Stimulated activated CD4-positive, alpha-beta T cell treated with anti-CD3 and anti-CD28 coated beads, Interleukin-4, amount 100 ng/mL, for 1 hour (primary cell): ENCODE data around the gene PACS2.
A peak's percentile ranks its signal among the peaks of the same experiment; 100 is the strongest.
"Not testable (repeated sequence)": the region's sequence is repeated elsewhere in the genome, so short reads cannot be mapped to it uniquely, and the experiment has no call there.

Experiments
- DNase-seq: peaks from one replicate; pipeline ENCODE4 v3.0.0-alpha.2; 2020

Gene PACS2

DNA sequence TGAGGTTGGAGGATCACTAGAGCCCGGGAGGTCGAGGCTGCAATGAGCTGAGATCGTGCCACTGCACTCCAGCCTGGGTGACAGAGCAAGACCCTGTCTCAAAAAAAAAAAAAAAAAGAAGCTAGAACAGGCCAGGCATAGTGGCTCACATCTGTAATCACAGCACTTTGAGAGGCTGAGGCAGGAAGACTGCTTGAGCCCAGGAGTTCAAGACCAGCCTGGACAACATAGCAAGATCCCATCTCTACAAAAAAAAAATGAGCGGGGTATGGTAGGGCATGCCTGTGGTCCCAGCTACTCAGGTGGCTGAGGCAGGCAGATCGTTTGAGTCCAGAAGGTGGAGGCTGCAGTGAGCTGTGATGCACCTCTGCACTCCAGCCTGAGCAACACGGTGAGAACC lies 25.6 kb upstream of the PACS2 start:
- DNase-seq, result not testable (repeated sequence)

DNA sequence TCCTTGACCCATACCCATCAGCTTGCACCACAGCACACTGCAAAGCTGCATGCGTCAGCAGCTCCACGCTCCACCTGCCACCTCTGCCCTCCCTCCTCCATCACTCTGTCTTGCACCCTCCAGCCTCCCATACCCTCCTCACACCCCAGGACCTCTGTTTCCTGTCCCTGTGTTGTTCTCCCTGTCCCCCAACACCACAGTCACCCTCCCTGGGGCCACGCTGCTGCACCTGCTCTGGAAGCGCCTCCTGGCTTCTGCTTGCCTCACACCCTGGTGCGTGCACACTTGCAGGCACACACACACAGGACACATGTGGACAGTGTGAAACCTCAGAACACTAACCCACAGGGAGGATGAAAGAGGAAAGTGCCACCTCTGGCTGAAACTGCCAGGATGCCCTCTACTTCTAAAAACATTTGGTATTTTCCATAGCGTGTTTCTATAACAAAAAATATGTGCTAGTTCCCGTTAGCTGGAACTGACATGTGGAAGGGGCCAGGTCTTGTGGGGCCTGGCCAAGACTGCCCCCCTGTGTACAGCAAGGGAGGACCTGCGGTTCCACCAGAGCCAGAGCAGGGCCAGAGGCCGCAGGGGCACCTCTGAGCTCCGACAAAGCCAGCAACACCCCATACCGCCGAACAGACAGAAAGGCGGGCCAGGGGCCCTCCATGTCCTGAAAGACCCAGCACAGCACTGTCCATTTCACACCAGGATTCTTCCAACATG lies 23.8 kb upstream of the PACS2 start:
- no peak for DNase-seq

DNA sequence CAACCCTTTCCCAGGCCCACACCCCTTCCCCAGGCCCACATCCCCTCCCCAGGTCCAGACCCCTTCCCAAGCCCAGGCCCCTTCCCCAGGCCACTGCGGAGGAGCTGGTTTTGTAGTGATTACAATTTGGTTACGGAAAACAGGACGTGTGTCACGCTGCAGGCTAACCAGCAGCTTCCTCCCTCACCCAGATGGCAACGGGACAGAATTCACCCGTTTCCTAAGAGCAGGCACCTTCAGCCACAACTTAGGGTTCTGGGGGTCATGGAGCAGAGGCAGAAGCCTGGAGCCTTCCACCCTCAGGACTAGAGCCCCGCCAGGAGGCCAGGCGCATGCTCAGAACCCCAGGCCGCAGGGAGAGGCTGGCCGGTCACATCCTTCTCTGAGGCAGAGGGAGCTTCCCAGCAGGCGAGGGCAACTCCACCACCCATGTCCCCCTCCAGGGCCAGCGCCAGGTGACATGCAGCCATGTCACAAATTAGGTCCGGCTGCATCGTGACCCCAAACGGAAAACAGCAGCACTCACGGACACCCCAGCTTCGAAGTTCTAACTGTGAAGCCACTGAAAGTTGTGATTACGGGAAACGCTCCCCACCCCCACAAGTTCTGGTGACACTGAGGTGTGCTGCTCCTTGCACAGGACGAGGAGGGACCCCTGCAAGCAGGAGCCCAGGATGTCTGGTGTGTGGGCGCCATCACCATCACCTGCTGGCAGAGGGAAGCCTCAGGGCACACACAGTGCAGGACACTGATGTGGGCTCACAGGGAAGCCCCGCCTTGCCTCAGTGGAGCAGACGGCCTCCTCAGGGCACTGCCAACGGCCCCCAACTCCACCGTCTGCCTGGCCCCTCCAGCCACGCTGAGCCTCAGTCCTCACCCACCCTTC lies 21.5 kb upstream of the PACS2 start:
- DNase-seq, result no peak

DNA sequence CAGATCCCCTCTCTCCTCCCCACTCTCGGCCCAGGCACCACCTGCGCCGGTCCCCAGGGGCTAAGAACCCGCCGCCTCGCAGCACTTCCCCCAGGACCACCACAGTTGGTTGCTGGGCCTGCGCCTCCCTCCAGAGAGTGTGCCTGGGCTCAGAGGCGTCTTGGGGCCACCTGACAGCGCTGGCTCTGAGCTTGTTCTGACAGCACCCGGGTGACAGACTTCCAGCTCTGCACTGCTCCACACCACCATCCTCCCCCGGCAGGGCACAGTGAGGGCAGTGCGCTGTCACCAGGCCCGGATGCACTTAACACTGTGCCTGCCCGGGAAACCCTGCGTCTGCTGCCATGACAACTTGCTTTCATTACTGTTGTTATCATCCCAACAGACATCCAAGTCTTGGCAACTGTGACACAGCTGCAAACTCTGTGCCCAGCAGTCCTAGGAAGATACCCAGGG lies 20.4 kb upstream of the PACS2 start:
- peak; percentile 45 for DNase-seq

DNA sequence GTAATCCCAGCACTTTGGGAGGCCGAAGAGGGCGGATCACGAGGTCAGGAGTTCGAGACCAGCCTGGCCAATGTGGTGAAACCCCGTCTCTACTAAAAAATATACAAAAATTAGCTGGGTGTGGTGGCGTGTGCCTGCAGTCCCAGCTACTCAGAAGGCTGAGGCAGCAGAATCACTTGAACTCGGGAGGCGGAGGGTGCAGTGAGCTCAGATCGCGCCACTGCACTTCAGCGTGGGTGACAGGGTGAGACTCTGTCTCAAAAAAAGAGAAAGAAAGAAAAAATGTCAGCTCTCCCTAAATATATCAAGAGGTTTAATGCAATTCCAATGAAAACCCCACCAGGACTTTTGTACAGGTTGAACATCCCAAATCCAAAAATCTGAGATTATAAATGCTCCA lies 17.2 kb upstream of the PACS2 start:
- not testable (repeated sequence) for DNase-seq

DNA sequence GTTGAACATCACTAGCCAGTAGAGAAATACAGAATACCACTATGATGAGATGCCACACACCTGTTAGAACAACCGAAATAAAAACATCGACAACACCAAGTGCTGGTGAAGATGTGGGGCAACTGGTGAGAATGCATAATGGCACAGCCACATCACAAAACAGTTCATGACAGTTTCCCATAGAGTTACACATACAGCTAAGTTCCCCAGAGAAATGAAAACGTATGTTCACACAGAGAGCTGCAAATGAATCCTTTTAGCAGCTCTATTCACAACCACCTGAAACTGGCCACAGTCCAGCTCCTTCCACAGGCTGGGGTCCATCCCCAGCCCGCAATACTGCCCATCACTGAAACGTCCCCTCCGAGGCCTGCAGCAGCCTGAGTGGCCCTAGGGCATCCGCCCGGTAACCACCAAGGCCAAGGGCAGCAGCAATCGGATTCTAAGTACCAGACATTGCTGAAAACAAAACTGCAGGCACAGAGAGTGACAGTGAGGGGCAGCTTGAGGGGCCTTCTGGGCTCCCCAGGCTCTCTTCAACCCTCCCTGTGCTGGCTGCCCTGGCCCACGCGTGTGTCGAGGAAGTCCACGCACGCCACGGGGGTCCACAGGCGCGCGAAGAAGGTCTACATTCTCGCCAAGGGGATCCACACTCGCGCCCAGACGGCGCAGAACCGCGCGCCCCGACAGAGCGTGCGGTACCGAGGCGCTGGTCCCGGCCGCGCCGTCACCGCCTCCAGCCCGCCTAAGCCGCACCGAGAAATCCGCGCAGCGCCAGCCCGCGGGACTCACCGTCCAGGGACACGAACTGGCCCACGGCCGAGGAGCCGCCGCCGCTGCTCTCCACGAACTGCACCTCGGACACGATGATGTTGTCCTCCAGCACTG lies 14.7 kb upstream of the PACS2 start:
- DNase-seq, result peak; percentile 29

DNA sequence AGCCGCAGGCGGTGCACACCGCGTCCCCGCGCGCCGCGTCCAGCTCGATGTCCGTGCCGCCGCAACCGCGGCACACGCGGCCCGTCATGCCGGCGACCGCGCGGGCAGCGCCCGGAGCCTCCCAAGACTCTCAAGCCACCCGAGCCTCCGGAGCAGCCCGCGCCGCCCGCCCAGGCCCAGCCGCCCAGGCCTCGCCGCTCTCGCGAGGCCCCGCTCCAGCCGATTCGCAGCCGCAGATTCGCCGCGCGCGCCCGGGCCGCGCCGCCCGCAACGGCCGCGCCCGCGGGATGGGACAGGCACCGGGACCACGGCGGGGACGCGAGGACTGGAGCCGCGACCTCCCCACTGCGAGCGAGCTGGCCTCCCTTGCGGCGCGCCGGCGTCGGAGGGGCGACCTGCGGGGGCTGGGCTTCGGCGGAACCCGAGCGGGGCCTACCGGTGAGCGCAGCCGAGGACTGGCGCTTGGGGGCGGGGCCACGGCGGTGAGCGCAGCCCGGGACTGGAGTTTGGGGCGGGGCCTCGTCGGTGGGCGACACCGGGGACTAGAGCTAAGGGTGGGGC lies 13.9 kb upstream of the PACS2 start, which contains the start of gene BRF1:
TSS of gene BRF1 (minus strand) at position 460 of the 561 bp plus-strand sequence. CDS start at position 88, 372 bp downstream.
- DNase-seq, result peak; percentile 99

DNA sequence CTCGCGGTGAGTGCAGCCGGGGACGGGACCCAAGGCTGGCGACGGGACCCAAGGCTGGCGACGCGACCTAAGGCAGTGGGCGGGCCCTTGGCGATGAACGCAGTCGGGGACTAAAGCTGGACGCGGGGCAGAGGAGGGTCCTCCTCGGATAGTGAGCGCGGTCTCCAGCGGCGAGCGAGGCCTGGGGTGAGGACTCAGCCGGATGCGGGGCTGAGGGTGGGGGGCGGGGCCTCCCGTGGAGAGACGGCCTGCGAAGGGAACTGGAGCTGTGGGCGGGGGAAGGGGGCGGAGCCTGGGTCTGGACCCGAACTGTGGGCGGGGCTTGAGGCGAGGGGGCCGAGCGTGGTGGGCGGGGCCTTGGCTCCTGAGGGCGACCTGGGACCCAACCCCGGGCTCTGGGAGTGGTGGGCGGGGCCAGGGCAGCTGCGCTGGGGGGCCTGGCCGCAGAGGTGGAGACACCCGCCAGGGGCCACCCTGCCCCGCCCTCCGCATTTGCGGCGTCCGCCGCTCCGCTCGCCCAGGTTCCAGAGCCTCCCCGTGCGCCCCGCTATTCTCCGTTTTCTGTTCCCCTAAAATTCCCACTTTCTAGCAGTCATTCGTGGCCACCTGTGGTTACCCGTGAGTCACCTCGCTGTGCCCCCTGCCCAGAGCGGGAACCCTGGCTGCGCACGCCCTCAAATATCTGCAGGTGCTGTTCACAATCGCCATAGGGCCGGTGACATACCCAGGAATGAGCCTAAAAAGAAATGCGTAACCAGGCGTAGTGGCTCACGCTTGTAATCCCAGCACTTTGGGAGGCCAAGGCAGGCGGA lies 13.2 kb upstream of the PACS2 start:
- peak; percentile 100 for DNase-seq

DNA sequence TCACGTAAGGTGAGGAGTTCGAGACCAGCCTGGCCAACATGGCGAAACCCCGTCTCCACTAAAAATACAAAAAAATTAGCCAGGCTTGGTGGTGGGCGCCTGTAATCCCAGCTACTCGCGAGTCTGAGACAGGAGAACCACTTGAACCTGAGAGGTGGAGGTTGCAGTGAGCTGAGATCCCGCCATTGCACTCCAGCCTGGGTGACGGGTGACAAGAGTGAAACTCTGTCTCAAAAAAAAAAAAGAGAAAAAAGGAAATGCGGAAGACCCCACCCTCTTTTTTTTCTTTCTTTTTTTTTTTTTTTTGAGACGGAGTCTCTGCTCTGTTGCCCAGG lies 12.7 kb upstream of the PACS2 start:
- DNase-seq, result not testable (repeated sequence)

DNA sequence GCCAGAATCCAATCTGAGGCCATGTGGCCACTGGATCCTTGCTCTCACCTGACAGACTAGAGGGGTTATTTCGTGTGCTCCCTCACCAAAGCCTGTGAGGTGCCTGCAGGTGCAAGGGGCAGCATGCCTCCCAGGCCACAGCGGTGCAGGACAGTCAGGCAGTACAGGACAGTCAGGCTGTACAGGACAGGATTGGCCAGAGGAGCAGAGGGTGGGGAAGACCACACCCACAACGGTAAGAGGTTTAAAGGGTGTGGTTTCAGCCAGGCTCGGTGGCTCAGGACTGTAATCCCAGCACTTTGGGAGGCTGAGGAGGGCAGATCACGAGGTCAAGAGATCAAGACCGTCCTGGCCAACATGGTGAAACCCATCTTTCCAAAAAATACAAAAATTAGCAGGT lies 10.6 kb upstream of the PACS2 start:
- no peak for DNase-seq

DNA sequence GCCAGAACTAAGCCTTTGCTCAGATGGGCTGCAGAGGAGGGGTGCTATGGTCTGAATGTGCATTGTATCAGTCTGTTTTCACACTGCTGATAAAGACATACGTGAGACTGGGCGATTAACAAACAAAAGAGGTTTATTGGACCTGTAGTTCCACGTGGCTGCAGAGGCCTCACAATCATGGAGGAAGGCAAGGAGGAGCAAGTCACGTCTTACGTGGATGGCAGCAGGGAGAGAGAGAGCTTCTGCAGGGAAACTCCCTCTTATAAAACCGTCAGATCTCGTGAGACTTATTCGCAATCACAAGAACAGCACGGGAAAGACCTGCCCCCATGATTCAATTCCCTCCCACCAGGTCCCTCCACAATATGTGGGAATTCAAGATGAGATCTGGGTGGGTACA lies 10.0 kb upstream of the PACS2 start:
- DNase-seq, result no peak

DNA sequence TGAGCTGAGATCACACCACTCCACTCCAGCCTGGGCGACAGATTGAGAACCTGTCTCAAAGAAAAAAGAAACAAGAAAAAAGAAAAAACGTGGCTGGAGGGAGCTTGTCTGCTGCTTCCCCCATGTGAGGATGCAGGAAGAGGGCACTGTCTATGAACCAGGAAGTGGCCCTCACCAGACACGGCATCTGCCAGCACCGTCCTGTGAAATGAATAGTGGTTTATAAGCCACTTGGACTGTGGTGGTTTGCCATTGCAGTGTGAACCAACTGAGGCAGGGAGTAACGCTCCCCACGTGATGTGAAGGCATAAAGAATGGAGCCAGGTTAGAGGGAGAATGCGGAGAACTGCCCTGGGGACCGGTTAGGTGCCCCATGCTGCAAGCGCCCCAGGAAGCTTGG lies 9.2 kb upstream of the PACS2 start:
- no peak for DNase-seq

DNA sequence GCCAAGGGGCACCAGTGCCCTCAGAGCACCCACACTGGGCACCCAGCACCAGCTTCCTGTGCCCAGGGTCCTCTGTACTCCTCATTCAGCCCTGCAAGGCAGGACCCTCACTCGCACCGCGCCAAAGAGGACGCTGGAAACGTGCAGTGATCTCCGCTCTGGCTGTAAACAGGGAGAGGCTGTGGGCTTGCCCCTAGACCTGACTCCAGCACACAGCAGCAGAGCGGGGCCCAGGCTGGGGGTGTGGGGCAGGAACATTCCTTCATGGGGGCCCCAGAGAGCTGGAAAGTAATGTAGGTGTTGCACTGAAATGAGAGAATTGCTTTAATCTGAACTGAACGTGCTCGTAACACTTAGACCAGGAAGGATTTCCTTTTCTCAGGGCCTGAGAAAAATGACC lies 8.8 kb upstream of the PACS2 start:
- DNase-seq, result no peak

DNA sequence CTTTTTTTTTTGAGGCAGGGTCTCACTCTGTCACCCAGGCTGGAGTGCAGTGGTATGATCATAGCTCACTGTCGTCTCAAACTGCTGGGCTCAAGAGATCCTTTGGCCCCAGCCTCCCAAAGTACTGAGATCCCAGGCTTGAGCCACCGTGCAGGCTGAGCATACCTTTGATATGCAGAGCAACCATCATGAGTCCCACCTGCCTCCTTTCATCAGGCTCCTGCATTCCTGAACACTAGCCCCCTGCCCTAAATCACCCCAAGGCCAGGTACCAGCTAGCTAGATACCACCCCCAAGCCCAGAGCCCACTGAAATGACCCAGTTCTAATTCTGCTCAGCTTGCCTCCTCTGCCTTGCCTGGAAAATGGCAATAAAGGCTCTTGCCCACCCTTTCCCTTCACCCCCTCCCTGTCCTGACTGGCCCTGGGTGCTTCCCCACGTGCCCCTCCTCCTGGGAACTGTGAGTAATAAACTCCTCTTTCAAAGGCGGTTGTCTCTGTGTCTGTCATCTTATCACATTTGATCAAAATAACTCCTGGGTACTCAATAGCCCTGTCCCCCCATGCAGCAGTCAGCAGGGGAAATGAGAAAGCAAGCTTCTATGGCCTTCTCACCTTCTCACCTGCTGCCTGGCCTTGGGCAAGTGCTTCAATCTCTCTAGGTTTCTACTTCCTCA lies 7.4 kb upstream of the PACS2 start:
- no peak for DNase-seq

DNA sequence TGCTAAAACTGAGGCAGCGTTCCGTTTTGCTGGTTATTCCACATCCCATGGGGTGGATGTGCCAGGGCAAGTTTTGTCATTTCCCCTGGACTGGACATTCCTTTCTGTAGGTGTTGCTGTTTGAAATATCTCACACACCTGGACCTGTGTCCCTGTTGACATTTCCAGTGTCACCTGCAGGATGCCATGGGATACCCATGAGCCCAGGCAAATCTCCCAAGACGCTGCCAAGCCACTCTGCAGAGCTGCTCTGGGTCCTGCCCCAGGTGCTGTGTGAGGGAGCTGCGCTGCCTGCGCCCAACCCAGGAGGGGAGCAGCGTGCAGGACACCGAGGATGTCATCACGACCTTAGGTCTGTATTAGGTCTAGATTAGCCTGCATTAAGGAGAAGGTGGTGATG lies 5.2 kb upstream of the PACS2 start:
- no peak for DNase-seq

DNA sequence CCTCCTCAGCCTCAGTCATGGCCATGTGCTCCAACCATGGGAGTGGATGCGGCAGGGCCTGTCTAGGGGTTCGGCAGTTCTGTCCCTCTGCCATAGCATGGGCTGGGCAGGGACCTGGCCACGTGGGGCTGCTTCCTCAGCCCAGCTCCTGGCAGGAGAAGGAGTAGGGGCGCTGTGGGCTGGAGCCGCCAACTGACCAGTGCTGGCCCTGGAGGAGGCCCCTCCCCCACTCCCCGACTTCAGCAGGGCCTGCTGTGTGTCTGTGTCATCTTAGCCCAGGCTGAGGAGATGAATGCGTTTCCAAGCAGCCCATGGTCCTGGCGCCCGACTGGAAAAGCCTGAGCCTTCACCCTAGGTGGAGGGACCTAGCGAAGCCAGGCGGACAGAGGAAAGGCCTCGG lies 2.7 kb upstream of the PACS2 start:
- DNase-seq, result no peak

DNA sequence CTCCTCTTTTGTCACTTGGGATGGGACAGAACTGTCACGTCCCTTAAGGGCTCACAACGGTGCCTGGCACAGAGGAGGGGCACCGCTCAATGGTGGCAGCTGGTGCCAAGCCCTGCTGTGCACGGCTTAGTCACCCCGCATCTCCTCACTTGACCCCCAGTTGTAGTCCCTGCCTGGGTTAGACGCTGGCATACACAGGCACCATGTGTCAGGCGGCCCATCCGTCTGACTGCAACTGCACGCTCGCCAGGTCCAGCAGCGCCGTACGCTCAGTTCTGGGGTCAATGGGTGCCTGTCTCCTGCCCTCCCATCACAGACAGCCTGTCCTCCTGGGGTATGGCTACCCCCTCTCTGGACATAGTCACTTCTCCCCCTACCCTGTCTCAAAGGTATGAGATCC lies 1.6 kb upstream of the PACS2 start:
- no peak for DNase-seq

DNA sequence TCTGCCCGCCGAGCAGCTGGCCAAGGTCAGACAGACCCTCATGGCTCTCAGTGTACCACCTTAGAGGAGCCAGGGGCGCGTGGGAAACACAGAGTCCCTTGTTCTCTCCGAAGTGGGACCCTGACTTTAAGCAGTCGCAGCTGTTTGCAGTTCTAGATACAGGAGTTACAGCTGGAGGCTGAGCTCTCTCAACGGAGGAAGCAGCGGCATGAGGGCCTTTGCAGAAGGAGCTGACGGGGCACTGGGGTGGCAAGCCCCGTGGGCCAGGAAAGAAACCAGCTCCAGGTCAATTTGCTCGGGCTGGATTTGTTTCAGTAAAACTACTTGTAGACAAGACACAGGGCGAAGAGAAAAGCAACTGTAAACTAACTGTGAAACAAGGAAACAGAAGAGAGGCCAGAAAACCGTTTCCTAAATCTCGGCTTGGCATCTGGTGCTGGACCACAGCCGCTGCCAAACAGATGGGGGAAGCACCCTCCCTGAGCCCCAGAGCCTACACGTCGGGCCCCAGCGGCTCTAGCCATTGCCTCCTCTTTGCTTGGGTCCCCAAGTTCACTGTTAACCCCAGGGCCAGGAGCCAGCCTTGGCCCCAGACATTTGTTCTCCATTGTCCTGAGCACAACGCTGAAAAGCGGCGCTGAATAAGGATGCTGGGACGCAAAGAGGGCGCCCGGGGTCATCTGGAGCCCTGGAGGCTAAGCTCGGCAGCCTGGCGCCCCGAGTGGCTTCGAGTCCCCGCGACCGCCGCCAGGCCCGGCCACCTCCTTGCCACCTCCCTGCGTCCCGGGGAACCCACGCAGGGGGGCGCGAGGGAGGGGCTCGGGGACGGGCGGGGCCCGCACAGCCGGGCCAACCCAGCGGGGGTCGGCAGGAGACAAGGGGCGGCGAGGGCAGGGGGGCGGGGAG lies 914 bp upstream of the PACS2 start:
- no peak for DNase-seq

DNA sequence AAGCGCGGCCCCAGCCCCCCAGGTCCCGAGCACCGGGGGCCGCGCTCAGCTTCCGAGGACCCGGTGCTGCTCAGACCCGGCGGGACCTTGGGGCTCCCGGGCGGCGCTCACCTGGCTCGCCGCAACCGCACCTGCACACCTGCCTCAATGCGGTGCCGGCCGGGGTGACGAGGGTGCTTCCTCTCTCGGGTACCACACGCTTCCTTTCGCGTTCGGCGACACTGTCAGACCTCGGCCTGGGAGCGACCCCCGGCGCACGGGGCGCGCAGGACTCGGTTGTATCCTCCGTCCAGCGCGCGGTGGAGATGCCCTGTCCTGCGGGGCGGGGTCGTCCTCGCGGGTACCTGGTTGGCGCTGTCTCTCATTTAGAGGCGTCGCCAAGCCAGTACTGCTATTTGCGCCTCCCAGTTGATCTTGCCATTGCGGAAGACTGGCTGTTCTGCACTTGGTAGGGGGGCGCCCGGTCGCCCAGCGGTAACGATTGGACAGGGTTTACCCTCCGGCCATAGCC lies 718 bp downstream of the PACS2 start:
- DNase-seq, result peak; percentile 40
